Vagina (tissue), 2 donors: ENCODE measurements around the gene C2CD4B.

Experiments used
- POLR2AphosphoS5 ChIP-seq, 2 donors: sonication (generic); formaldehyde crosslinking; IDR thresholded peaks; one replicate each; pipeline ENCODE4 v1.9.0; 2017; ENCODE audit warnings: antibody characterized with exemption in 2 of 2, mild to moderate bottlenecking in 2 of 2, low read depth in 1 of 2; ENCODE audit not compliant: insufficient read depth in 1 of 2
- TF ChIP-seq, protein P1 (sequence below), 3 experiments: fragments of 450-650 bp in 2 of 3; fragments of 200-600 bp in 1 of 3; sonication (generic) in 1 of 3; IDR thresholded peaks; one replicate each; pipeline ENCODE4 v1.5.1; 2017 to 2019; ENCODE audit warnings: antibody characterized with exemption in 3 of 3, mild to moderate bottlenecking in 2 of 3, moderate library complexity in 2 of 3

DNA sequence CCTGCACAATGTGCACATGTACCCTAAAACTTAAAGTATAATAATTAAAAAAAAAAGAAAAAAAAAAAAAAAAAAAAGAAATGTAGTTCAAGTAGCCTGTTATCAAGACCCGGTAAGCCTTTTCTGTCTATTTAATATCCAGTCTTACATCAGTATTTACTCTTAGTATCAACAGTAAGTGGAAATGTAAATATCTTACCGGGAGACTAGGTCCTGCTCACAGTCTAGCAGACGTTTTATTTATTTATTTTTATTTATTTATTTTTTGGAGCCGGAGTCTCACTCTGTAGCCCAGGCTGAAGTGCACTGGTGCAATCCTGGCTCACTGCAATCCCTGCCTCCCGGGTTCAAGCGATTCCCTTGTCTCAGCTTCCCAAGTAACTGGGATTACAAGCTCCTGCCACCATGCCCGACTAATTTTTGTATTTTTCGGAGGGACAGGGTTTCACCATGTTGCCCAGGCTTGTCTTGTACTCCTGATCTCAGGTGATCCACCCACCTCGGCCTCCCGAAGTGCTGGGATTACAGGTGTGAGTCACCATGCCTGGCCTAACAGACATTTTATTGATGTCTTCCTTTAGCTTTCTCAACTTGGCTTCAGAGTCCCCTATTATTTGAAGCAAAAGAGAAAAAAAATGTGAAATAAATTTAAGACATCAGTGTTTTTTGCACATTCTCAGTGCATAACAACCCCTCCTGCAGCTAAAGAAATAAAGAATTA is 19.9 kb downstream of the C2CD4B start:
- TF ChIP-seq, protein P1, sequence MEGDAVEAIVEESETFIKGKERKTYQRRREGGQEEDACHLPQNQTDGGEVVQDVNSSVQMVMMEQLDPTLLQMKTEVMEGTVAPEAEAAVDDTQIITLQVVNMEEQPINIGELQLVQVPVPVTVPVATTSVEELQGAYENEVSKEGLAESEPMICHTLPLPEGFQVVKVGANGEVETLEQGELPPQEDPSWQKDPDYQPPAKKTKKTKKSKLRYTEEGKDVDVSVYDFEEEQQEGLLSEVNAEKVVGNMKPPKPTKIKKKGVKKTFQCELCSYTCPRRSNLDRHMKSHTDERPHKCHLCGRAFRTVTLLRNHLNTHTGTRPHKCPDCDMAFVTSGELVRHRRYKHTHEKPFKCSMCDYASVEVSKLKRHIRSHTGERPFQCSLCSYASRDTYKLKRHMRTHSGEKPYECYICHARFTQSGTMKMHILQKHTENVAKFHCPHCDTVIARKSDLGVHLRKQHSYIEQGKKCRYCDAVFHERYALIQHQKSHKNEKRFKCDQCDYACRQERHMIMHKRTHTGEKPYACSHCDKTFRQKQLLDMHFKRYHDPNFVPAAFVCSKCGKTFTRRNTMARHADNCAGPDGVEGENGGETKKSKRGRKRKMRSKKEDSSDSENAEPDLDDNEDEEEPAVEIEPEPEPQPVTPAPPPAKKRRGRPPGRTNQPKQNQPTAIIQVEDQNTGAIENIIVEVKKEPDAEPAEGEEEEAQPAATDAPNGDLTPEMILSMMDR (IDR thresholded peaks at IDR 0.05) = no peak
- TF ChIP-seq POLR2AphosphoS5 (IDR thresholded peaks at IDR 0.05; ENCODE audit: insufficient read depth in 1 of 2, low read depth in 1 of 2) = no peak
